GM23338 (cell line): ENCODE measurements around the gene PRR14. TPM values are rescaled to one million over a fixed set of nuclear protein-coding genes. Genes with fewer than 3 reads are reported as not detected.
A peak's percentile ranks its signal among the peaks of the same experiment; 100 is the strongest.

Experiments
- ATAC-seq: fragments of 200-7000 bp; cut with Tn5 transposase; 3 replicates; pipeline ENCODE4 v1.9.1; 2020
- DNase-seq: peaks from one replicate; pipeline ENCODE4 v3.0.0-alpha.2; 2015; ENCODE audit warnings: low spot score
- H2AFZ ChIP-seq: fragments of 200-600 bp; sonication (generic); 2 replicates; pipeline ENCODE4 v1.8.0; 2016; ENCODE audit warnings: antibody characterized with exemption, mild to moderate bottlenecking, moderate library complexity
- H3F3A ChIP-seq: fragments of 200-600 bp; sonication (generic); replicated peaks from 2 replicates; pipeline ENCODE4 v1.8.0; 2017; ENCODE audit warnings: antibody characterized with exemption, mixed run types, low read depth
- H3K27ac ChIP-seq: fragments of 200-600 bp; sonication (generic); 2 replicates; pipeline ENCODE4 v1.6.1; 2016; ENCODE audit warnings: low read depth
- H3K27me3 ChIP-seq: fragments of 200-600 bp; sonication (generic); 2 replicates; pipeline ENCODE4 v1.8.0; 2016; ENCODE audit warnings: mild to moderate bottlenecking, mixed run types, moderate library complexity; ENCODE audit not compliant: insufficient read depth
- H3K36me3 ChIP-seq: fragments of 200-600 bp; sonication (generic); 2 replicates; pipeline ENCODE4 v1.8.0; 2016; ENCODE audit warnings: mild to moderate bottlenecking; ENCODE audit not compliant: insufficient read depth
- H3K4me1 ChIP-seq: fragments of 200-600 bp; sonication (generic); 2 replicates; pipeline ENCODE4 v1.8.0; 2016; ENCODE audit warnings: mild to moderate bottlenecking, moderate library complexity; ENCODE audit not compliant: insufficient read depth
- H3K4me2 ChIP-seq: fragments of 200-600 bp; sonication (generic); 2 replicates; pipeline ENCODE4 v1.7.1; 2017; ENCODE audit warnings: mixed run types
- H3K4me3 ChIP-seq: fragments of 200-600 bp; sonication (generic); 2 replicates; pipeline ENCODE4 v1.6.1; 2016; ENCODE audit warnings: mixed run types
- H3K79me2 ChIP-seq: fragments of 200-600 bp; sonication (generic); replicated peaks from 2 replicates; pipeline ENCODE4 v1.8.0; 2017; ENCODE audit warnings: mild to moderate bottlenecking; ENCODE audit not compliant: insufficient read depth
- H3K9me2 ChIP-seq: fragments of 200-600 bp; sonication (generic); 2 replicates; pipeline ENCODE4 v1.8.0; 2017; ENCODE audit not compliant: insufficient read depth
- H4K20me1 ChIP-seq: fragments of 200-600 bp; sonication (generic); replicated peaks from 2 replicates; pipeline ENCODE4 v1.8.0; 2017; ENCODE audit warnings: mild to moderate bottlenecking; ENCODE audit not compliant: insufficient read depth
- H3K27ac Mint-ChIP-seq: 2 replicates; pipeline ENCODE4 v1.8.0; 2020; ENCODE audit warnings: inconsistent platforms, mild to moderate bottlenecking, moderate library complexity, mixed read lengths
- H3K27me3 Mint-ChIP-seq: 3 replicates; pipeline ENCODE4 v1.8.0; 2022; ENCODE audit warnings: low read depth, mild to moderate bottlenecking, moderate library complexity, mixed read lengths, inconsistent platforms; ENCODE audit not compliant: insufficient read depth, poor library complexity
- H3K36me3 Mint-ChIP-seq: 3 replicates; pipeline ENCODE4 v1.8.0; 2021; ENCODE audit warnings: low read depth, mild to moderate bottlenecking, inconsistent platforms, moderate library complexity, mixed read lengths
- H3K4me1 Mint-ChIP-seq: 3 replicates; pipeline ENCODE4 v1.8.0; 2020; ENCODE audit warnings: mild to moderate bottlenecking, inconsistent platforms, mixed read lengths
- H3K4me3 Mint-ChIP-seq: 3 replicates; pipeline ENCODE4 v1.8.0; 2021; ENCODE audit warnings: moderate library complexity, mild to moderate bottlenecking, inconsistent platforms, mixed read lengths
- H3K9me3 Mint-ChIP-seq: 3 replicates; pipeline ENCODE4 v1.8.0; 2020; ENCODE audit warnings: moderate library complexity, mild to moderate bottlenecking, inconsistent platforms, mixed read lengths
- EZH2phosphoT487 ChIP-seq: fragments of 200-600 bp; sonication (generic); IDR thresholded peaks from one replicate; pipeline ENCODE4 v1.8.1; 2018; ENCODE audit warnings: antibody characterized with exemption; ENCODE audit not compliant: unreplicated experiment
- JUNB ChIP-seq: IDR thresholded peaks from one replicate; pipeline ENCODE4 v1.6.1; 2016; ENCODE audit warnings: antibody characterized with exemption; ENCODE audit not compliant: unreplicated experiment
- POLR2AphosphoS5 ChIP-seq: IDR thresholded peaks from 2 replicates; pipeline ENCODE4 v1.6.1; 2016; ENCODE audit warnings: antibody characterized with exemption, low read depth
- REST ChIP-seq: IDR thresholded peaks from one replicate; pipeline ENCODE4 v1.6.1; 2018; ENCODE audit warnings: antibody characterized with exemption; ENCODE audit not compliant: unreplicated experiment
- STAT1 ChIP-seq: IDR thresholded peaks from one replicate; pipeline ENCODE4 v1.6.1; 2016; ENCODE audit warnings: antibody characterized with exemption; ENCODE audit not compliant: unreplicated experiment
- ZNF114 ChIP-seq: fragments of 250-450 bp; sonication (Bioruptor Pico); IDR thresholded peaks from 2 replicates; pipeline ENCODE4 v1.5.0; 2020; ENCODE audit warnings: mild to moderate bottlenecking, moderate library complexity
- ZNF331 ChIP-seq: fragments of 250-450 bp; sonication (Bioruptor Pico); IDR thresholded peaks from 2 replicates; pipeline ENCODE4 v1.5.0; 2020; ENCODE audit warnings: low read depth, mild to moderate bottlenecking, moderate library complexity
- ZNF462 ChIP-seq: fragments of 250-450 bp; sonication (Bioruptor Pico); IDR thresholded peaks from 2 replicates; pipeline ENCODE4 v1.5.0; 2020; ENCODE audit warnings: mild to moderate bottlenecking, moderate library complexity
- polyA plus RNA-seq: library from polyadenylated mRNA; unstranded; fragments of >200 nt; fragmentation: Nextera tagmentation; extraction: Ambion mirVana; gene quantifications from 2 replicates; pipeline ENCODE4 v1.2.1, GENCODE V29; 2016
- total RNA-seq: library from RNA; depleted of rRNA; stranded (reverse); fragments of >200 nt; shearing (Covaris generic); gene quantifications from 2 replicates; pipeline ENCODE4 v1.2.3, GENCODE V29; 2014

The PRR14 gene
- total and polyA plus RNA-seq, 2 experiments from 2014 or later, result 4.6 to 12.7 TPM

- no peaks in the 10 kb centered on the region for H3K79me2 ChIP-seq
- peaks cover 13% of the 10 kb centered on the region for H3F3A ChIP-seq
- H3K27ac ChIP-seq, result no peak overlapping the region
- no peak overlapping the region for H3K4me3 ChIP-seq
- H3K27me3 ChIP-seq, result peaks cover 22% of the 10 kb centered on the region
- no peaks in the 10 kb centered on the region; the same call in 1 of the 2 replicates for H4K20me1 ChIP-seq
- TF ChIP-seq STAT1 (no peak), POLR2AphosphoS5 (no peak), REST (no peak), JUNB (no peak)
- H3K9me3 Mint-ChIP-seq, result no peaks in the 10 kb centered on the region
- no peak overlapping the region for H3K4me2 ChIP-seq
- peaks cover 4% of the 10 kb centered on the region; the same call in 1 of the 2 replicates for H3K4me1 ChIP-seq
- peaks cover 16% of the 10 kb centered on the region for H3K4me1 Mint-ChIP-seq
- peaks cover 2% of the 10 kb centered on the region; the same call in 1 of the 3 replicates for H3K36me3 Mint-ChIP-seq
- ATAC-seq (no peak), DNase-seq (no peak)
- no peak overlapping the region for H3K27ac Mint-ChIP-seq
- H3K27me3 Mint-ChIP-seq, result peaks cover 35% of the 10 kb centered on the region
- no peak overlapping the region for H2AFZ ChIP-seq
- H3K4me3 Mint-ChIP-seq, result peak overlapping the region; percentile 74
- H3K36me3 ChIP-seq, result no peaks in the 10 kb centered on the region; the same call in 1 of the 2 replicates
- H3K9me2 ChIP-seq, result no peaks in the 10 kb centered on the region
These were observed 2.0 kb downstream of the PRR14 start for GRCh38 chr16:30652718-30653117.

- Histone ChIP-seq H3K79me2 (no peaks in the 10 kb centered on the region), H3K4me1 (peaks cover 4% of the 10 kb centered on the region; the same call in 1 of the 2 replicates), H4K20me1 (peaks cover 2% of the 10 kb centered on the region; the same call in 1 of the 2 replicates), H3K4me2 (no peak overlapping the region), H3F3A (peaks cover 15% of the 10 kb centered on the region), H3K27me3 (peaks cover 25% of the 10 kb centered on the region), H3K4me3 (no peak overlapping the region), H3K9me2 (no peaks in the 10 kb centered on the region), H3K27ac (no peak overlapping the region), H2AFZ (no peak overlapping the region), H3K36me3 (no peaks in the 10 kb centered on the region; the same call in 1 of the 2 replicates)
- peaks cover 16% of the 10 kb centered on the region for H3K4me1 Mint-ChIP-seq
- DNase-seq, result no peak
- H3K4me3 Mint-ChIP-seq, result no peak overlapping the region
- ATAC-seq, result no peak
- H3K9me3 Mint-ChIP-seq, result no peaks in the 10 kb centered on the region; the same call in 2 of the 3 replicates
- H3K36me3 Mint-ChIP-seq, result peaks cover 2% of the 10 kb centered on the region; the same call in 1 of the 3 replicates
- H3K27me3 Mint-ChIP-seq, result peaks cover 37% of the 10 kb centered on the region
- H3K27ac Mint-ChIP-seq, result no peak overlapping the region
- TF ChIP-seq ZNF114 (CRISPR knock-in tag) (no peak), ZNF462 (CRISPR knock-in tag) (no peak), STAT1 (no peak), ZNF331 (no peak), EZH2phosphoT487 (no peak), POLR2AphosphoS5 (no peak), REST (no peak), JUNB (no peak)
These were observed 4.1 kb downstream of the PRR14 start for GRCh38 chr16:30654856-30655255.
